HepG2 (cell line): ENCODE measurements around the gene VPS9D1. TPM values are rescaled to one million over a fixed set of nuclear protein-coding genes. Genes with fewer than 3 reads are reported as not detected.

Experiments
- ATRX ChIP-seq: sonication (generic); formaldehyde crosslinking; IDR thresholded peaks from 2 replicates; pipeline ENCODE4 v1.4.0; 2020; ENCODE audit warnings: missing genetic modification reagents, borderline replicate concordance
- HNRNPUL1 ChIP-seq: fragments of 200-400 bp; formaldehyde crosslinking; IDR thresholded peaks from 2 replicates; pipeline ENCODE4 v1.6.1; 2017; ENCODE audit warnings: low read depth, mild to moderate bottlenecking, low read length, moderate library complexity
- IRX3 ChIP-seq: sonication (generic); formaldehyde crosslinking; IDR thresholded peaks from 2 replicates; pipeline ENCODE4 v1.8.1; 2023; ENCODE audit warnings: mild to moderate bottlenecking, low read depth, missing genetic modification reagents, borderline replicate concordance
- KDM2A ChIP-seq: sonication (generic); formaldehyde crosslinking; IDR thresholded peaks from 2 replicates; pipeline ENCODE4 v1.4.0; 2020; ENCODE audit warnings: low read depth, missing genetic modification reagents, borderline replicate concordance
- NFRKB ChIP-seq: fragments of 450-650 bp; IDR thresholded peaks from 2 replicates; pipeline ENCODE4 v1.6.1; 2017
- PCBP2 ChIP-seq: fragments of 200-400 bp; formaldehyde crosslinking; optimal IDR thresholded peaks from 2 replicates; pipeline ENCODE3; 2018; ENCODE audit warnings: low read length, low read depth; ENCODE audit not compliant: poor library complexity, severe bottlenecking
- RXRB ChIP-seq: IDR thresholded peaks from 2 replicates; pipeline ENCODE4 v1.6.1; 2016; ENCODE audit warnings: borderline replicate concordance, missing genetic modification reagents, missing compliant biosample characterization
- SMARCE1 ChIP-seq: fragments of 450-650 bp; IDR thresholded peaks from 2 replicates; pipeline ENCODE4 v1.6.1; 2017; ENCODE audit warnings: borderline replicate concordance
- USF2 ChIP-seq, 2 experiments: sonication (generic) in 1 of 2; formaldehyde crosslinking in 1 of 2; IDR thresholded peaks; 2 replicates each; pipeline versions ENCODE4 v1.5.1 to v1.6.1; 2011 to 2020; ENCODE audit warnings: borderline replicate concordance in 1 of 2, low read depth in 1 of 2, low read length in 1 of 2, mild to moderate bottlenecking in 1 of 2, missing genetic modification reagents in 1 of 2, moderate library complexity in 1 of 2
- ZFP36 ChIP-seq: fragments of 150-350 bp; IDR thresholded peaks from 2 replicates; pipeline ENCODE4 v1.6.1; 2018; ENCODE audit warnings: borderline replicate concordance, low read length, low read depth; ENCODE audit not compliant: partially characterized antibody
- ZNF232 ChIP-seq: sonication (generic); formaldehyde crosslinking; IDR thresholded peaks from 2 replicates; pipeline ENCODE4 v1.4.0; 2020; ENCODE audit warnings: missing genetic modification reagents, borderline replicate concordance
- ZNF558 ChIP-seq: sonication (generic); formaldehyde crosslinking; IDR thresholded peaks from 2 replicates; pipeline ENCODE4 v1.9.0; 2022; ENCODE audit warnings: mild to moderate bottlenecking, missing genetic modification reagents, borderline replicate concordance
- ZNF639 ChIP-seq: conservative IDR thresholded peaks from 2 replicates; pipeline ENCODE4 v1.6.1; 2018; ENCODE audit warnings: missing genetic modification reagents
- ZNF678 ChIP-seq: sonication (generic); formaldehyde crosslinking; IDR thresholded peaks from 2 replicates; pipeline ENCODE4 v1.4.0; 2020; ENCODE audit warnings: mild to moderate bottlenecking, missing genetic modification reagents
- ZNF710 ChIP-seq: sonication (generic); formaldehyde crosslinking; IDR thresholded peaks from 2 replicates; pipeline ENCODE4 v1.5.0; 2020; ENCODE audit warnings: mild to moderate bottlenecking, missing genetic modification reagents, borderline replicate concordance
- ZNF720 ChIP-seq: sonication (generic); formaldehyde crosslinking; IDR thresholded peaks from 2 replicates; pipeline ENCODE4 v1.4.0; 2020; ENCODE audit warnings: missing genetic modification reagents
- ZNF746 ChIP-seq: sonication (generic); formaldehyde crosslinking; IDR thresholded peaks from 2 replicates; pipeline ENCODE4 v1.8.0; 2022; ENCODE audit warnings: mild to moderate bottlenecking, missing genetic modification reagents
- ZNF878 ChIP-seq: sonication (generic); formaldehyde crosslinking; IDR thresholded peaks from 2 replicates; pipeline ENCODE4 v1.8.1; 2023; ENCODE audit warnings: mild to moderate bottlenecking, missing genetic modification reagents, moderate library complexity
- ZNF879 ChIP-seq: sonication (generic); formaldehyde crosslinking; IDR thresholded peaks from 2 replicates; pipeline ENCODE4 v1.8.1; 2023; ENCODE audit warnings: missing genetic modification reagents
- polyA plus RNA-seq, 8 experiments: library from polyadenylated mRNA; depleted of rRNA in 3 of 8; stranded (reverse) in 7 of 8; unstranded in 1 of 8; fragments of >200 nt; fragmentation: Illumina TruSeq in 4 of 8; extraction: Trizol in 4 of 8; gene quantifications; 2 replicates each; pipeline versions ENCODE4 v1.2.1 to v1.2.3, GENCODE V29; 2011 to 2016; ENCODE audit warnings: low read depth in 4 of 8, missing spikeins in 1 of 8, mixed read lengths in 1 of 8; ENCODE audit not compliant: insufficient read depth in 1 of 8
- total RNA-seq, 5 experiments: library from RNA; depleted of rRNA; stranded (reverse); fragments of >200 nt; fragmentation: Illumina TruSeq; extraction: Trizol; gene quantifications; 2 replicates each; pipeline ENCODE4 v1.2.3, GENCODE V29; 2016; ENCODE audit warnings: low read depth in 1 of 5
- TF ChIP-seq, protein P1 (sequence below): sonication (generic); formaldehyde crosslinking; IDR thresholded peaks from 2 replicates; pipeline ENCODE4 v1.8.0; 2022; ENCODE audit warnings: mild to moderate bottlenecking, missing genetic modification reagents, moderate library complexity

Gene VPS9D1
- total and polyA plus RNA-seq, 2 of the 13 experiments (the other 11 are each of a cell fraction or from before 2014, with no cell fraction given), result 10.1 to 13.2 TPM

DNA sequence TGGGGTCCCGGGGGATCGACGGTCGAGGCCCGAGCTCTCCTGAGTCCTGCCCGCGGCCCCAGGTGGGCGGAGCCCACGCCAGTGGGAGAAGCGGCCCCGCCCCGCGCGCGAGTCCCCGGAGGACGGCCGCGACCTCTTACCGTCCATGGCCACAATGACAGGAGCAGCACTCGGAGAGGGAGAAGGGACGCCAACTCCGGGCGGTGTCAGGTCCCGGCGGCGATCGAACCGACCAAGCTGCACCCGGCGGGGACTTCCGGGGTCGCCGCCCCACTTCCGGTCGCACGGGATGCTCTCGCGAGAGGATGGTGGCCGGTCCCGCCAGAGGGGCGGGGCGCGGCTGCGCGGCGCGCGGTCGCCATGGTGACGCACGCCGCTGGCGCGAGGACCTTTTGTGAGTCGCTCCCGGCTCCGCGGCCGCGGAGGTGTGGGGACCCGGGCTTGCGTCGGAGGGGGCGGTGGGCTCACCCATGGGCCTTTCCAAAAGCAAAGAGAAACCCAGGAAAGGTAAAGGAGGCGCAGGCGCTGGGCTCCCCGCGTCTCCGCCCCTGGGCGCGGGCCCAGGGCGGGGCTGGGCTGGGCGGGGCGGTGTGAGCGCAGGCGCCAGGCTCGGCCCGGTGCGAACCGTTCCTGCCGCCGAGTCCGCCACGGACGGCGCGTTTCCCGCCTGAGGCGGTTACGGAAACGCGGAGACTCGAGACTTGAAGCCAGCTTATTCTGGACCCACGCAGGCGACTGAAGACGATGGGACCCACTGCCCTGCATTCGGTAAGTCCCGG lies 63.1 kb downstream of the VPS9D1 start, which contains the start of the genes CHMP1A and SPATA33 (continued):
- TF ChIP-seq USF2 (IDR thresholded peaks at IDR 0.05; ENCODE audit: low read depth, low read length) (no peak), USF2 (CRISPR knock-in tag; IDR thresholded peaks at IDR 0.05; ENCODE audit: borderline replicate concordance) (no peak), HNRNPUL1 (no peak), IRX3 (CRISPR knock-in tag) (no peak), ZNF746 (CRISPR knock-in tag) (no peak; the same call in 1 of the 2 replicates), PCBP2 (no peak), ATRX (CRISPR knock-in tag) (no peak), ZNF558 (CRISPR knock-in tag) (peak; percentile 26; the same call in 1 of the 2 replicates), ZNF720 (peak; percentile 74; the same call in 1 of the 2 replicates), KDM2A (CRISPR knock-in tag) (peak; percentile 87; the same call in 1 of the 2 replicates), ZFP36 (no peak), NFRKB (no peak), ZNF878 (CRISPR knock-in tag) (0 out of 2 replicates have a peak, but pooled peaks have one; percentile 10), ZNF678 (0 out of 2 replicates have a peak, but pooled peaks have one; percentile 24), ZNF710 (peak; percentile 53; the same call in 1 of the 2 replicates), ZNF879 (peak; percentile 40; the same call in 1 of the 2 replicates), ZNF232 (CRISPR knock-in tag) (peak; percentile 77), ZNF639 (CRISPR knock-in tag) (peak; percentile 84), RXRB (CRISPR knock-in tag) (peak; percentile 27; the same call in 1 of the 2 replicates), SMARCE1 (no peak)
- TF ChIP-seq, protein P1, sequence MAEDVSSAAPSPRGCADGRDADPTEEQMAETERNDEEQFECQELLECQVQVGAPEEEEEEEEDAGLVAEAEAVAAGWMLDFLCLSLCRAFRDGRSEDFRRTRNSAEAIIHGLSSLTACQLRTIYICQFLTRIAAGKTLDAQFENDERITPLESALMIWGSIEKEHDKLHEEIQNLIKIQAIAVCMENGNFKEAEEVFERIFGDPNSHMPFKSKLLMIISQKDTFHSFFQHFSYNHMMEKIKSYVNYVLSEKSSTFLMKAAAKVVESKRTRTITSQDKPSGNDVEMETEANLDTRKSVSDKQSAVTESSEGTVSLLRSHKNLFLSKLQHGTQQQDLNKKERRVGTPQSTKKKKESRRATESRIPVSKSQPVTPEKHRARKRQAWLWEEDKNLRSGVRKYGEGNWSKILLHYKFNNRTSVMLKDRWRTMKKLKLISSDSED, result no peak
